Suppressor macrophage treated with lipopolysaccharide for 4 hours (primary cell): Measurements from ENCODE around the gene ATG2A.

Experiments
- DNase-seq: peaks from one replicate; pipeline ENCODE4 v3.0.0-alpha.2; 2020

Gene ATG2A

GRCh38 chr11:64868904-64869570 lies 48.0 kb downstream of the ATG2A start:
- peak; percentile 84 for DNase-seq

- DNase-seq = peak; percentile 3
Measured at GRCh38 chr11:64867748-64868462, 49.1 kb downstream of the ATG2A start.

DNA sequence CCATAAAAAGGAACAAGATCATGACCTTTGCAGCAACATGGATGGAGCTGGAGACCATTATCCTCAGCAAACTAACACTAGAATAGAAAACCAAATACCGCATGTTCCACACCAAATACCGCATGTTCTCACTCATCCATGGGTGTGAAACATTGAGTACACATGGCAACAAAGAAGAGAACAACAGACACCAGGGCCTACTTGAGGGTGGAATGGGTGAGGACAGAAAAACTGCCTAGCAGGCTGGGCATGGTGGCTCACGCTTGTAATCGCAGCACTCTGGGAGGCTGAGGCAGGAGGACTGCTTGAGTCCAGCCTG lies 50.9 kb downstream of the ATG2A start:
- no peak for DNase-seq

DNA sequence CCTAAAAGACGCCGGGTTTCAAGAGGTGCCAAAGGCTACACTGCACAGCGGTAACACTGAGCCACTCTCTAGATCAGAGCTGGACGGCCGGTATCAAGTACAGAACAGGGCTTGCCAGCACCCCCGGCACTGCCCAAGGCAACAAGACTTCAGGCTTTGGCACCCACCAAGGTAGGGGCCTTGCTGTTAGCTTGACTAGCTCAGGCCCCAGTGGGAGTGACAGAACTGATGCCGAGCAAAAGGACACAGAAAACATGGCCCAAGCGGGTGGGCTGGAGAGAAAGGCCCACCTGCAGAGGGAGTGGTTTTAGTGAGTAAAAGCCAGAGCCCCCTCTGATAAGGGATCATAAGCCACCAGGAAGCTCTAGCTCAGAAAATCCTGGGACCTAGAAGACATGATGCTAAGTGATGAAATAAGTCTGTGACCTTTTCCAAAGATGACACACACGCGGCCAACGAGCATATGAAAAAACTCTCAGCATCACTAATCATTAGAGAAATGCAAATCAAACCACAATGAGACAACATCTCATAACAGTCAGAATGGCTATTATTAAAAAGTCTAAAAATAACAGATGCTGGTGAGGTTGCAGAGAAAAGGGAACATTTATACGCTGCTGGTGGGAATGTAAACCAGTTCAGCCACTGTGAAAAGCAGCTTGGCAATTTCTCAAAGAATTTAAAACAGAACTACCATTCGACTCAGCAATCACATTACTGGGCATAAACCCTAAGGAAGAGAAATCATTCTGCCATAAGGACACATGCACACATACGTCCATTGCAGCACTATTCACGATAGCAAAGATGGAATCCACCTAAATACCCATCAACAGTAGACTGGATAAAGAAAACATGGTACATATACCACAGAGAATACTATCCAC lies 51.5 kb downstream of the ATG2A start:
- DNase-seq = peak; percentile 90

GRCh38 chr11:64864473-64865285 lies 52.3 kb downstream of the ATG2A start:
- peak; percentile 64 for DNase-seq

- DNase-seq = no peak
Measured at GRCh38 chr11:64864135-64864472, 52.9 kb downstream of the ATG2A start.

- DNase-seq = no peak
Measured at GRCh38 chr11:64863391-64864060, 53.5 kb downstream of the ATG2A start.

DNA sequence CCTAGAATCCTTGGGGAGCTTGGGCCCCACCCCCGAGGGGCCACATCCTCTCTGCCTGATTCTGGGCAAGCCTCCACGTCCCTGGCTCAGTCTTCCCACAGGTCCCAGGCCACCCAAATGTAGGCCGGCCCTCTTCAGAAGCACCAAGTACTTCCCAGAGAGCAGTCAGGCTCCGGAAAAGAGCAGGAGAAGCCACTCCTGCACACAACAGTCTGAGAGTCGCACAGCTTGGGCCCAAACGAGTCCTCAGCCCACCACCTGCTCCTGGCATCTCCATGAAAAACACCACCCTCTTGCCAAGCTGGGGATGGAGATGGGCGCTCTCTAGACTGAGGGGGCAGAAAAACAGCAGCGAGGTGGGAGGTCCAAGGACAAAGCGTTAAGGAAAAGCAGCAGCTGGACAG lies 54.0 kb downstream of the ATG2A start:
- no peak for DNase-seq

- DNase-seq = peak; percentile 63
Measured at GRCh38 chr11:64861227-64861975, 55.6 kb downstream of the ATG2A start.

- no peak for DNase-seq
Measured at GRCh38 chr11:64859542-64860414, 57.2 kb downstream of the ATG2A start.

GRCh38 chr11:64858467-64859263 lies 58.3 kb downstream of the ATG2A start:
- peak; percentile 75 for DNase-seq

DNA sequence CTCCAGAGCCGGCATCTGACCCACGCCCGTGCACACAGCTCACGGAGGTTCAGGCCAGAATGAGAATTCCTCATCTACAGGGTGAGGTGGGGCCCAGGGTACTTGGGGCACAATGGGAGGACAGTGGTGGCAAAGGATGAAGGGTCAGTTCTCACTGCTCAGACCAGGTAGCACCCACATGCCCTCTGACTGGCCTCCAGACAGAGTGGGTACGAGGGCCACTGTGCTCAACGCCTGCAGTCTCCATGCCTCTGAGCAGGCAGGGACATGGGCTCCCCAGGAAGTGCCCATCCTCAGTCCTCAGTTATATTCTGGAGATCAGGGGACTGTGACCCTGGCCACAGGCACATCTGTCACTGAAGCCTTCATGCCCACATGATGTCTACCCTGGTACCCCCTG lies 59.5 kb downstream of the ATG2A start:
- DNase-seq = no peak

GRCh38 chr11:64856382-64857227 lies 60.4 kb downstream of the ATG2A start:
- peak; percentile 95 for DNase-seq

GRCh38 chr11:64855596-64856304 lies 61.3 kb downstream of the ATG2A start:
- no peak for DNase-seq

GRCh38 chr11:64854534-64855502 lies 62.2 kb downstream of the ATG2A start:
- peak; percentile 87 for DNase-seq

GRCh38 chr11:64854157-64854533 lies 62.9 kb downstream of the ATG2A start:
- DNase-seq = no peak

- no peak for DNase-seq
Measured at GRCh38 chr11:64853709-64854108, 63.3 kb downstream of the ATG2A start.
